ENCODE results near the gene SLC25A22. TPM values are rescaled to one million over a fixed set of nuclear protein-coding genes. Genes with fewer than 3 reads are reported as not detected.

The SLC25A22 gene
- polyA plus RNA-seq, 1 of the 3 experiments (the other 2 are of a cell fraction), result 50.9 TPM

- no peak for TF ChIP-seq CTCF (IDR thresholded peaks at IDR 0.05)
These were observed 6.5 kb upstream of the SLC25A22 start (continued) for GRCh38 chr11:804599-804964.

- Histone ChIP-seq H3K27me3 (ENCODE audit: insufficient read depth) (no peaks in the 10 kb centered on the region), H4K20me1 (ENCODE audit: insufficient read depth) (no peaks in the 10 kb centered on the region), H3K4me3 (ENCODE audit: low read depth in 2 of 2, low read length in 1 of 2) (peak overlapping the region; percentile 62 to 72), H3K9ac (peak overlapping the region; percentile 64), H3K9me2 (no peaks in the 10 kb centered on the region), H3K4me1 (ENCODE audit: control insufficient read depth in 1 of 2, insufficient read depth in 2 of 2, low read depth in 1 of 2, low read length in 1 of 2) (peaks cover 14 to 18% of the 10 kb centered on the region in 2 experiments; a peak in 2 of 4 replicates), H3F3A (replicated peaks; ENCODE audit: insufficient read depth) (peaks cover 16% of the 10 kb centered on the region), H3K27ac (ENCODE audit: low read depth in 2 of 2, low read length in 1 of 2) (peak overlapping the region in 1 of 2 experiments; percentile 78; a peak in 2 of 4 replicates), H3K36me3 (replicated peaks in 1 of 2; ENCODE audit: control insufficient read depth in 1 of 2, insufficient read depth in 2 of 2, low read length in 1 of 2) (peaks cover 0 to 38% of the 10 kb centered on the region in 2 experiments), H3K79me2 (ENCODE audit: insufficient read depth) (peaks cover 51% of the 10 kb centered on the region), H3K9me3 (no peaks in the 10 kb centered on the region), H3K4me2 (peak overlapping the region; percentile 94), H2AFZ (ENCODE audit: low read depth) (no peak overlapping the region)
- POLR2A ChIA-PET, result interaction anchor here (0.6 to 2.0 kb wide), 3 partner anchors 9 to 279 kb away, joined by 4 to 8 read pairs (median 7); partner anchors contain the start of gene PNPLA2
- DNase-seq, result peak; percentile 65
- TF ChIP-seq RFX5 (IDR thresholded peaks at IDR 0.05; ENCODE audit: low read length) (no peak), EZH2phosphoT487 (IDR thresholded peaks at IDR 0.05; ENCODE audit: borderline replicate concordance, low read depth) (no peak), TCF12 (IDR thresholded peaks at IDR 0.05) (no peak), FOSL2 (IDR thresholded peaks at IDR 0.05; ENCODE audit: borderline replicate concordance, low read depth) (no peak), RAD21 (IDR thresholded peaks at IDR 0.05; ENCODE audit: low read length) (no peak), IRF3 (IDR thresholded peaks at IDR 0.05; ENCODE audit: low read depth, low read length) (no peak), TEAD4 (IDR thresholded peaks at IDR 0.05; ENCODE audit: borderline replicate concordance, insufficient read depth) (no peak), TAF1 (IDR thresholded peaks at IDR 0.05; ENCODE audit: borderline replicate concordance, low read depth, low read length) (no peak), YY1 (IDR thresholded peaks at IDR 0.05; ENCODE audit: low read depth) (no peak), CHD2 (IDR thresholded peaks at IDR 0.05; ENCODE audit: low read length, partially characterized antibody) (no peak), MXI1 (IDR thresholded peaks at IDR 0.05; ENCODE audit: low read depth, low read length) (no peak), SMC3 (IDR thresholded peaks at IDR 0.05; ENCODE audit: low read depth, low read length) (no peak), GATA2 (CRISPR knock-in tag; IDR thresholded peaks at IDR 0.05) (no peak), ELF1 (IDR thresholded peaks at IDR 0.05) (no peak), NRF1 (IDR thresholded peaks at IDR 0.05; ENCODE audit: low read depth, low read length) (no peak), MEF2A (IDR thresholded peaks at IDR 0.05; ENCODE audit: borderline replicate concordance, low read depth) (no peak), FOXJ3 (CRISPR knock-in tag; IDR thresholded peaks at IDR 0.05) (no peak), FOXM1 (IDR thresholded peaks at IDR 0.05; ENCODE audit: low read depth) (no peak), REST (IDR thresholded peaks at IDR 0.05; ENCODE audit: low read depth, low read length) (no peak)
- WGBS (ENCODE audit: low lambda C conversion rate), result 82% methylated on average over 15 of the region's 26 CpGs
- CTCF ChIA-PET, result interaction anchor here (0.9 to 2.9 kb wide), 3 partner anchors 14 to 44 kb away, joined by 3 to 13 read pairs (median 3); partner anchors contain the start of gene CEND1
These were observed 5.9 kb upstream of the SLC25A22 start for GRCh38 chr11:803770-804598.
